Measurements from ENCODE around the gene CDHR5.

The CDHR5 gene

GRCh38 chr11:643849-644738, 19.3 kb upstream of the CDHR5 start:
- no peak for DNase-seq

DNA sequence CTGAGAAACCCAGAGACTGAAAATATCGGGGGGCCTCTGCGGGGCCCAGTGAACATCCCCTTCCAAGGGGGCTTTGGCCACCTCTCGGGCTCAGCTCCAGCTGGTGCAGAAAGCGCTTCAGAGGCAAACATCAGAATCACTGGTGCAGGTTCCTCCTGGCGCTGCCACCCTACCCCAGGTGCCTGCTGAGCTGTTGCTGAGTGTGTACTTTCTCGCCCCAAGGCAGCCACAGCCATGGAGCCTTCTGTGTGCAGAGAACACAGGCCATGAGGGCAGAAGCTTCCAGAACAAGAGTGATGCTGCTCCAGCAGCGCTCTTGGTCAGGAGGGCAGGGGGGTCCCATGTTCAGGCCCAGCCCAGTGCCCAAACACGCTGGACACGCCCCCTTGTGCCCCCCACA, 18.6 kb upstream of the CDHR5 start:
- DNase-seq: no peak

- DNase-seq: no peak
Observed at GRCh38 chr11:641806-642370, 17.1 kb upstream of the CDHR5 start.

- DNase-seq: no peak
Observed at GRCh38 chr11:640021-640706, 15.4 kb upstream of the CDHR5 start.

DNA sequence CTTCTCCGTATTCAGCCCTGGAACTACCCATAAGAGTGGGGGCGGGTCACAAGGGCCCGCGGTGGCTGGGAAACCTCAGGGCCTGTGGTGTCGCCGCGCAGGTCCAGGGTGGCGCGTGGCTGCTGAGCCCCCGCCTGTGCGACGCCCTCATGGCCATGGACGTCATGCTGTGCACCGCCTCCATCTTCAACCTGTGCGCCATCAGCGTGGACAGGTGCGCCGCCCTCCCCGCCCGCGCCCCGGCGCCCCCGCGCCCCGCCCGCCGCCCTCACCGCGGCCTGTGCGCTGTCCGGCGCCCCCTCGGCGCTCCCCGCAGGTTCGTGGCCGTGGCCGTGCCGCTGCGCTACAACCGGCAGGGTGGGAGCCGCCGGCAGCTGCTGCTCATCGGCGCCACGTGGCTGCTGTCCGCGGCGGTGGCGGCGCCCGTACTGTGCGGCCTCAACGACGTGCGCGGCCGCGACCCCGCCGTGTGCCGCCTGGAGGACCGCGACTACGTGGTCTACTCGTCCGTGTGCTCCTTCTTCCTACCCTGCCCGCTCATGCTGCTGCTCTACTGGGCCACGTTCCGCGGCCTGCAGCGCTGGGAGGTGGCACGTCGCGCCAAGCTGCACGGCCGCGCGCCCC, 14.7 kb upstream of the CDHR5 start:
- no peak for DNase-seq

- DNase-seq: no peak
Observed at GRCh38 chr11:638631-639331, 14.0 kb upstream of the CDHR5 start.

DNA sequence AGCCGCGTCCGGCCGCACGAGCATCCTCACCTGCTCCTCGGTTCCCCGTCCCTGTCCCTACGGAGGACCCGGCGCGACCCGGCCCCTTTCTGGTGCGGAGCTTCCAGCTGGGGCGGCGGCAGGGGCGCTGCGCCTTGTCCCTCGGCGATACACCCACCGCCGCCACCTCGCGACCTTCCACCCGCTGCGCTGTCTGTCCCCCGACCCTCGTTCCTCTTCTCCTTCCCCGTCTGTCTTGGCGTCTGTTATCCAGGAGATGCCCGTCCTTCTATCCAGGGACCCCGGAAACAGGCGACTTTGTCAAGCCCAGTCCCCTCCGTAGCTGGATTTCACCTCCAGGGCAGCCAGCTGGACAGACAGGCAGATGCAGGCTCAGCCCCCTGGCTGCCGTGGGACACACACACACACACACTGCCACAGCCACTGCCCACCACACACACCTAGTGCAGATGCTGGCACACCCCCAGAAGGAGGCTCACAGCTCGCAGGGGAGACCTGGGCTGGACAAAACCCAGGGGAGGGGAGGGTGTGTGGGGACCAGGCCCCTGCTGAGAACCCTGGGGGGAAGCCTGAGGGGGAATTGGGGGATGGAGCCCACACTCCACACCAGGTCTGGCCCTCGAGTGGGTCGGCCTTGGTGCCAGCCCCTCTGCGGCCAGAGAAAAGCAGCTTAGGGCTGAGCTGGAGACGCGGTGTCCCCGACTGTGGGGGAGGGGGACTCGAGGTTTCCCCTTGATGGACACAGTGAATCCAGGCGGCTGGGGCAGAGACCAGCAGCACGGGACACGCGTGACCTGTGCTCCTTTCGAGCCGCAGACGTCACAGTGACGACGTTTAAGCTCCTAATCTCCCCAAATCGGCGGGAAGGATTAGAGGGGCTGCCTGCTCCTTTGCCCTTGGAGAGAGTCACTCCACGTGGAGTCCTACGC, 13.1 kb upstream of the CDHR5 start:
- no peak for DNase-seq

GRCh38 chr11:637333-637592, 12.5 kb upstream of the CDHR5 start:
- no peak for DNase-seq

DNA sequence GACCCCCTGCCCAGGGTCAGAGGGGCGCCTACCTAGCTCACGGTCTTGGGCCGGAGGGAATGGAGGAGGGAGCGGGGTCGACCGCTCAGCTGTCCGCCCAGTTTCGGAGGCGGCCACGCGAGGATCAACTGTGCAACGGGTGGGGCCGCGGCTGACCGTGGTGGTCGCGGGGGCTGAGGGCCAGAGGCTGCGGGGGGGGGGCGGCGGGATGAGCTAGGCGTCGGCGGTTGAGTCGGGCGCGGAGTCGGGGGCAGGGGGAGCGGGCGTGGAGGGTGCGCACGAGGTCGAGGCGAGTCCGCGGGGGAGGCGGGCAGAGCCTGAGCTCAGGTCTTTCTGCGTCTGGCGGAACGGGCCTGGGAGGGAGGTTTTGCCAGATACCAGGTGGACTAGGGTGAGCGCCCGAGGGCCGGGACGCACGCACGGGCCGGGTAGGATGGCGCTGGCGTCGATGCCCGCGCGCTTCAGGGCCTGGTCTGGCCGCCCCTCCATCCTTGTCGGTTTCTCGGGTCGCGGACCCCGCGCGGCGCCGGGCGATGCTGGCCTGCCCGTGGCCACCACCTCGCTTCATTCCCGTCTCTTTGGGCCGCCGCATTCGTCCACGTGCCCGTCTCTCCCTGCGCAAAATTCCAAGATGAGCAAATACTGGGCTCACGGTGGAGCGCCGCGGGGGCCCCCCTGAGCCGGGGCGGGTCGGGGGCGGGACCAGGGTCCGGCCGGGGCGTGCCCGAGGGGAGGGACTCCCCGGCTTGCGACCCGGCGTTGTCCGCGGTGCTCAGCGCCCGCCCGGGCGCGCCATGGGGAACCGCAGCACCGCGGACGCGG, 12.0 kb upstream of the CDHR5 start, which contains the start of gene DRD4:
DRD4 (plus strand) TSS at position 759 of the 822 bp plus-strand sequence; CDS start at position 795, 36 bp downstream.
- no peak for DNase-seq

- no peak for DNase-seq
Observed at GRCh38 chr11:635945-636510, 11.3 kb upstream of the CDHR5 start.

DNA sequence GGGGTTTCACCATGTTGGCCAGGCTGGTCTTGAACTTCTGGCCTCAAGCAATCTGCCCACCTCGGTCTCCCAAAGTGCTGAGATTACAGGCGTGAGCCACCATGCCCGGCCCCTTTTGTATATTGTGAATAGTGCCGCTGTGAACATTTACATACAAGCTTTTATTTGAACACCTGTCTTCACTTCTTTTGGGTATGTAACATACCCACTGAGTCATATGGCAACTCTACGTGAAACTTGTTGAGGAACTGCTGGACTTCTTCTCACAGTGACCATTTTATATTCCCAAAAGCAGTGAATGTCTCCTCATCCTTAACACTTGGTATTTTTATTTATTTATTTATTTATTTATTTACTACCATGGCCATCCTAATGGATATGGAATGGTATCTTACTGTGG, 6.1 kb upstream of the CDHR5 start:
- DNase-seq: no peak

- DNase-seq: no peak
Observed at GRCh38 chr11:629237-629583, 4.5 kb upstream of the CDHR5 start.

DNA sequence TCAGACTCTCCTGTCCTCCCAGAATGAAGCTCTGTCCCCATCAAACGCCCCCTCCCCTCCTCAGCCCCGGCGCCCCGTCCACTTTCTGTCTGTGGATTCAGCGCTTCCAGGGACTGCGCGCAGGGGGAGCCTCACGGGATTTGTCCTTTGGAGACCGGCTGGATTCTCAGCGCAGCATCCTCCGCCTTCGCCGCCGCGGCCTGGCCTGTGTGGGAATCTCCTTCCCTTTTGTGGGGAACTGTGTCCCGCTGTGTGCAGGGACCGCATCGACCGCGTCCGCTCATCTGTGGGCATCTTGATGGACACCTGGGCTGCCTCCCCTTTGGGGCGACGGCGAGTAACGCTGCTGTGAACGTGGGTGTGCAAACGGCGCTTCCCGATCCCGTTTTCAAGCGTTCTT, 3.3 kb upstream of the CDHR5 start:
- no peak for DNase-seq

- no peak for DNase-seq
Observed at GRCh38 chr11:627308-627576, 2.5 kb upstream of the CDHR5 start.

GRCh38 chr11:626475-627307, 1.9 kb upstream of the CDHR5 start, which contains the start of gene SCT:
TSS of gene SCT (minus strand) at chr11:627181. CDS start at chr11:627143, 38 bp downstream.
- DNase-seq: no peak

DNA sequence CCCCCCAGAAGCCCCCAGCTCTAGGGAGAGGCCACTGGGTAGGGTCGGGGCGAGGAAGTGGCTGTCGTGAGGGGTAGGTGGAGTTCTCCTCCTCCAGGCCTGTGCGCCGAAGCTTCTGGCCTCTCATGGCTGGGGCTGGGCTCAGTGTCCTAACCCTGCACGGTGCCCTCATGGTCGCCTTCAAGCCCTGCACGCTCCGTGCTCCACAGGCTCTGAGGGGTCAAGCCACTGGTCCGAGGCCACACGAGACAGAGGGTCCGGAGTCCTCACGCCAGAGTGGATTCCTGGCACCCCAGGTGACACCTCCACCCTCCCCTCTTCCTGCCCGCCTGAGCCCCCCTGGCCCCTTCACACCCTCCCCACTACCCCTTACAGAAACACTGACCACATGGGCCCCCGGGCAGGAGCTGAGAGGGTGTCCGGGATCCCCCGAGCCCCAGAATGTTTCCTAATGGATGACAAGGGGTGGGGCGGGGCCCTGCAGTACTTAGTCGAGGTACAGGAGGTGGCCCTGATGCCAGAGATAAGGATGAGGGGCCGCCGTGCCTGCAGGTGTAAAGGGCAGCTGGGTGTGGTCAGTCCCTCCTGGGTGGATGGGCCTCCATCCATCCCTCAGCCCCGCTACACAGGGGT, 997 bp upstream of the CDHR5 start:
- no peak for DNase-seq

DNA sequence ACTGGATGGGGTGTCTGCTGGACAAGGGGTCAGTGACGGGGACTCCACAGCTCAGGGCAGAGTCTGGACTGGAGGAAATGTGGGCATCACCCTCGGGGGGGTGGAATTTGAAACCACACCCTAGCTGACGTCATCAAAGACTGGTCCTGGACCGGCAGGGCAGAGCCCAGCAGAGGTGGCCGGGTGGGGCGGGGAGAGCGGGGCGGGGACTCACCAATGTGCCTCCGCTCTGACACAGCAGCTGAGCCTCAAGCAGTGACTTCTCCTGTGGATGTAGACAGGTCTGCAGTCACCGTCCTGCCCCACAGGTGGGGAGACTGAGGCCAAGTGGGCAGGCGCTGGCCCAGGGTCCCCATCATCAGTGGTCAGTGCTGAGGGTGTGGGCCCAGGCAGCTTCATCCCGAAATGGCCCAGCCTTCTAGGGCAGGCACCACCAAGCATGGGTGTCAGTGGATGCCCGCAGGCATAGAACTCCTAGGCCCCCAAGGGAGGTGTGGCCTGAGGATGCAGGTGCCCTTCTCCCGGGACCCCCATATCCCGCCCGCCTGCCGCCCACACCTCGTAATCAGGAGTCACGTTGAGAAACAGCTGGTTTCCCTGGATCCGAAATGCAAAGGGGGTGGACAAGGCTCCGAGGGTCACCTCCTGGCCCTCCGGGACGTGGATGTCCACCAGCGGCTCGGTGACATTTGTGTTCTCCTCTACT, 603 bp downstream of the CDHR5 start:
- DNase-seq: no peak

- DNase-seq: no peak
Observed at GRCh38 chr11:623349-623869, 1.3 kb downstream of the CDHR5 start.

GRCh38 chr11:621838-622237, 2.9 kb downstream of the CDHR5 start:
- DNase-seq: no peak
